ENCODE results near the gene PPP1R12B.
"Not testable (repeated sequence)": the region's sequence is repeated elsewhere in the genome, so short reads cannot be mapped to it uniquely, and the experiment has no call there.

Gene PPP1R12B

GRCh38 chr1:202517146-202517545, 168.6 kb downstream of the PPP1R12B start:
- not testable (repeated sequence) for FAIRE-seq

DNA sequence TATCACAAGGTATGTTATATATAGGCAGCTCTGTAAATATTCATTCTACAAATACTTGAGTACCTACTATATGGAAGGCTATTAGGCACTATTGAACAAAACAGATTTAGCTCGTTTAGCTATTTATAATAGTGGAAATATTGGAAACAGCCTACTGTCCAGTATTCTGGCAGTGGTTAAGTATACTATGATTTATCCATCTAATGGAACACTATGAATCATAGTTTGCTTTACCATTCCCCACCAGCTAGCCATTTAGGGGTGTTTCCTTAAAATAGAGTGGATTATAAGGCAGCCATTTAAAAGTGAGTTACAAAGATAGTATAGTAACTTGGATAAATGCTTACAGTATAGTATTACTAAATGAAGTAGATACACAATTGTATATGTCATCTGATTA, 169.7 kb downstream of the PPP1R12B start:
- FAIRE-seq; DNase-seq (ENCODE audit: extremely low spot score, insufficient read length, low read depth): not testable (repeated sequence)

More at GRCh38 chr1:202517146-202517545, 168.6 kb downstream of the PPP1R12B start:
- DNase-seq (ENCODE audit: extremely low spot score, insufficient read length, low read depth): not testable (repeated sequence)

- FAIRE-seq: not testable (repeated sequence)
These were observed 170.4 kb downstream of the PPP1R12B start for GRCh38 chr1:202518905-202519304.

GRCh38 chr1:202520129-202520856, 171.8 kb downstream of the PPP1R12B start:
- not testable (repeated sequence) for FAIRE-seq; DNase-seq (ENCODE audit: extremely low spot score, insufficient read length, low read depth)

More at GRCh38 chr1:202518905-202519304, 170.4 kb downstream of the PPP1R12B start:
- DNase-seq (ENCODE audit: extremely low spot score, insufficient read length, low read depth): not testable (repeated sequence)

DNA sequence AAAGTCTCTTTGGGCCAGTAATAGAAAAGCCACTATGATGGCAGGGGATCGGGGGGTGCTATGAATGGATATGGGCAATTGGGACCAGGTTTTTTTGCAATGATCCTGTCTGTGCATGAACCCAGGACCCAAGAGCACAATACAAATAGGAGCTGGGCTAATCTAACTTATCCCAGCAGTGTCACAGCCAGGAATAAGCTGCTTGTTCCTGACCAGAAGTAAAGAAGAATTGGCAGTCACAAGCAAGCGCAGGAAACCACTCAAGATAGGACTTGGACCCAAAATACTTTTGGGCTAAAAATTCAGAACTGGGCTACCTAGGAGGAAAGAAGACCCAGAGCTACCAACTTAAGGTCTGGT, 172.3 kb downstream of the PPP1R12B start:
- DNase-seq (ENCODE audit: extremely low spot score, insufficient read length, low read depth); FAIRE-seq: not testable (repeated sequence)

GRCh38 chr1:202521484-202521883, 173.0 kb downstream of the PPP1R12B start:
- not testable (repeated sequence) for DNase-seq (ENCODE audit: extremely low spot score, insufficient read length, low read depth); FAIRE-seq

GRCh38 chr1:202521886-202522285, 173.4 kb downstream of the PPP1R12B start:
- DNase-seq (ENCODE audit: extremely low spot score, insufficient read length, low read depth) (no peak), FAIRE-seq (no peak)

- FAIRE-seq; DNase-seq (ENCODE audit: extremely low spot score, insufficient read length, low read depth): not testable (repeated sequence)
These were observed 177.6 kb downstream of the PPP1R12B start for GRCh38 chr1:202526056-202526455.

- not testable (repeated sequence) for FAIRE-seq; DNase-seq (ENCODE audit: extremely low spot score, insufficient read length, low read depth)
These were observed 179.7 kb downstream of the PPP1R12B start for GRCh38 chr1:202528096-202528722.

GRCh38 chr1:202530686-202531085, 182.2 kb downstream of the PPP1R12B start:
- DNase-seq (ENCODE audit: extremely low spot score, insufficient read length, low read depth); FAIRE-seq: not testable (repeated sequence)

GRCh38 chr1:202531472-202531811, 182.9 kb downstream of the PPP1R12B start:
- no peak for DNase-seq (ENCODE audit: extremely low spot score, insufficient read length, low read depth)
- no peak for FAIRE-seq

DNA sequence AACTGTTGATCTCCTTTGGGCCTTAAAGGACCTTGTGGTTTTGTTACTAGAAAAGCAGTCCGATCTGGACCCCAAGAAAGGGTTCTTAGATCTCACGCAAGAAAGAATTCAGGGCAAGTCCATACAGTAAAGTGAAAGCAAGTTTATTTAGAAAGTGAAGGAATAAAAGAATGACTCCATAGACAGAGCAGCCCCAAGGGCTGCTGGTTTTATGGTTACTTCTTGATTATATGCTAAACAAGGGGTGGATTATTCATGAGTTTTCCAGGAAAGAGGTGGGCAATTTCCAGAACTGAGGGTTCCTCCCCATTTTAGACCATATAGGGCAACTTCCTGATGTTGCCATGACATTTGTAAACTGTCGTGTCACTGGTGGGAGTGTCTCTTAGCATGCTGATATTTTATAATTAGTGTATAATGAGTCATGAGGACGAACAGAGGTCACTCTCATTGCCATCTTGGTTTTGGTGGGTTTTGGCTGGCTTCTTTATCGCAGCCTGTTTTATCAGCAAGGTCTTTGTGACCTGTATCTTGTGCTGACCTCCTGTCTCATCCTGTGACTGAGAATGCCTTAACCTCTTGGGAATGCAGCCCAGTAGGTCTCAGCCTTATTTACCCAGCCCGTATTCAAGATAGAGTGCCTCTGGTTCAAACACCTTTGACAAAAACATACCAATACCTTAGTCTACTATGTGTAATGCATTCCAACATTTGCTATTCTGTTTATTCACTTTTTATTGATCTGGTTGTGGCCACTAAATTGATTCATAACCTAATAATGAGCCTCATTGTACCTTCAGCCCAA, 183.5 kb downstream of the PPP1R12B start:
- FAIRE-seq: not testable (repeated sequence)

GRCh38 chr1:202539166-202539574, 190.7 kb downstream of the PPP1R12B start:
- not testable (repeated sequence) for DNase-seq (ENCODE audit: extremely low spot score, insufficient read length, low read depth); FAIRE-seq

More for the DNA sequence above, 183.5 kb downstream of the PPP1R12B start:
- not testable (repeated sequence) for DNase-seq (ENCODE audit: extremely low spot score, insufficient read length, low read depth)

GRCh38 chr1:202539583-202539982, 191.1 kb downstream of the PPP1R12B start:
- FAIRE-seq: not testable (repeated sequence)

GRCh38 chr1:202540014-202540413, 191.5 kb downstream of the PPP1R12B start:
- no peak for FAIRE-seq
- DNase-seq (ENCODE audit: extremely low spot score, insufficient read length, low read depth): no peak

More at GRCh38 chr1:202539583-202539982, 191.1 kb downstream of the PPP1R12B start:
- DNase-seq (ENCODE audit: extremely low spot score, insufficient read length, low read depth): not testable (repeated sequence)

DNA sequence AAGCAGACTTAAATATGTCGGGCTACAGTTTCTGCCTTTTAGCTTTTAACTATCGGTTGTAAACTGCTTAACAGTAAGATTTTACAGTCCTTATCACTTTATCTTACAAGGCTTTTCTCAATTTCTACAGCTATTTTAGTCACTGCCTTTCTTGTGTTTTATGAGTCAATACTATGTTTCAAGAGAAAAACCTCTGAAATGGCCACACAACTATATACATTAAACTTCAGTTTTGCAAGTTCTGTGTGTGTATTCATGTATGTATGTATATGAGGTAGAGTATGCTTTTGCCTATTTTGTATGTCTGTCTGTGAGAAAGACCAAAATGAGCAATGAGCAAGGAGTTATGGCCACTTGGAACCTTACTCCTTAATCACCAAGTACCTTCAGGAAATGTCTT, 191.9 kb downstream of the PPP1R12B start:
- no peak for DNase-seq (ENCODE audit: extremely low spot score, insufficient read length, low read depth)
- FAIRE-seq: no peak

- FAIRE-seq; DNase-seq (ENCODE audit: extremely low spot score, insufficient read length, low read depth): not testable (repeated sequence)
These were observed 192.4 kb downstream of the PPP1R12B start for GRCh38 chr1:202540858-202541257.

DNA sequence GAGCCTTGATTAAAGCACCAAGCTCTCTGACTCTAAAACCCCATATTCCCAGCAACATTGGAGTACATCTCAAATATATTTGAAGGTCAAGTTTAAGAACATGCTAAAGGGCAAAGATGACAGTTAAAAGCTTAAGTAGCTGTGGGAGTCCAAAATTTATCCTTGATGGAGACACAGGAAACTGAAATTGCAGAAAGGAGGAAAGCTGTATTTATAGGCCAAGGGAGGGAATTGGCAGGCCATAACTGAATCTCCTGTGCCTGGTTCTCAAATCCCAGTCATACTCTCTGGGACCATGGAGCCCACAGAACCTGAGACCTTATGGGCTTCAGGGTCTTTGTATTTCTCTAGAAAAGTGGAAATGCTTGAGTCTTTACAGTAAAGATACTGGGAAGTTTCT, 193.9 kb downstream of the PPP1R12B start:
- not testable (repeated sequence) for FAIRE-seq; DNase-seq (ENCODE audit: extremely low spot score, insufficient read length, low read depth)

- not testable (repeated sequence) for FAIRE-seq; DNase-seq (ENCODE audit: extremely low spot score, insufficient read length, low read depth)
These were observed 195.0 kb downstream of the PPP1R12B start for GRCh38 chr1:202543537-202543936.

- FAIRE-seq; DNase-seq (ENCODE audit: extremely low spot score, insufficient read length, low read depth): not testable (repeated sequence)
These were observed 196.4 kb downstream of the PPP1R12B start for GRCh38 chr1:202544766-202545449.
